Upper lobe of right lung (tissue), 1 donor: ENCODE measurements around the gene FOXJ3. TPM values are rescaled to one million over a fixed set of nuclear protein-coding genes. Genes with fewer than 3 reads are reported as not detected.

Source experiments
- ATAC-seq: fragments of 200-7000 bp; cut with Tn5 transposase; one replicate; pipeline ENCODE4 v1.9.1; 2020; ENCODE audit warnings: mild to moderate bottlenecking, moderate library complexity
- DNase-seq: peaks from one replicate; pipeline ENCODE4 v3.0.0-alpha.2; 2020
- H3K27ac ChIP-seq: fragments of 200-600 bp; one replicate; pipeline ENCODE4 v1.8.0; 2022
- H3K27me3 ChIP-seq: fragments of 200-600 bp; one replicate; pipeline ENCODE4 v1.8.0; 2022; ENCODE audit warnings: mild to moderate bottlenecking
- H3K36me3 ChIP-seq: fragments of 200-600 bp; one replicate; pipeline ENCODE4 v1.8.0; 2022
- H3K4me1 ChIP-seq: fragments of 200-600 bp; one replicate; pipeline ENCODE4 v1.8.0; 2022
- H3K4me3 ChIP-seq: fragments of 200-600 bp; one replicate; pipeline ENCODE4 v1.8.0; 2022; ENCODE audit warnings: mild to moderate bottlenecking
- H3K9me3 ChIP-seq: fragments of 200-600 bp; one replicate; pipeline ENCODE4 v1.8.0; 2022
- intact Hi-C: fragments of 100-400 bp; cut with DNase I; formaldehyde crosslinking; loops from one replicate; pipeline ENCODE4 v1.11.0; 2022
- total RNA-seq: library from RNA; stranded (reverse); fragmentation: NEBNext Ultra II Directional; extraction: Animal tissue kit (Norgen Biotek cat#: 25700); gene quantifications from one replicate; pipeline ENCODE4 v1.2.1, GENCODE V29; 2021
- TF ChIP-seq, protein P1 (sequence below): fragments of 200-600 bp; IDR thresholded peaks from one replicate; pipeline ENCODE4 v1.8.0; 2022; ENCODE audit warnings: antibody characterized with exemption
- donor health status: DM: no; HTN: yes; CAD: no; lungs with severe emphysema.

Gene FOXJ3
- total RNA-seq, 1 donor from 2014 or later, result 47.0 TPM

DNA sequence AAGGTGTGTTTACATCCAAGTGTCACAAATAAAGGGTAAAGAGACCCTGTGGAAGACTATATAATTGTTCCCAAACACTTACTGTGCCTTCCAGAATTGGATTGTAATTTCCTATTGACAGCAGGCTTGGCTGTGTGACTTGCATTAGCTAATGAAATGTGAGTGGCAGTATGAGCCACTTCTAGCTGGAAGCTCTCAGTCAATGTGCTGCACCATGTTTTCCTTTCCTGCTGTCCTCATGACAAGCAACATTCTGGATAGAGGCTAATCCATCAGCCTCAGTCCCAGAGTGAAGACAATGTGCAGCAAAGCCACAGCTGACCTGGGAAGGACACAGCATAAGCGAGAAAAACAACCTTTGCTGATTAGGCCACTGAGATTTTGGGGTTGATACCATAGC lies 5.9 kb upstream of the FOXJ3 start:
- Histone ChIP-seq H3K9me3 (no peaks in the 10 kb centered on the region), H3K27ac (no peak overlapping the region), H3K36me3 (no peaks in the 10 kb centered on the region), H3K4me3 (no peak overlapping the region), H3K4me1 (peaks cover 8% of the 10 kb centered on the region), H3K27me3 (no peaks in the 10 kb centered on the region)
- TF ChIP-seq, protein P1, sequence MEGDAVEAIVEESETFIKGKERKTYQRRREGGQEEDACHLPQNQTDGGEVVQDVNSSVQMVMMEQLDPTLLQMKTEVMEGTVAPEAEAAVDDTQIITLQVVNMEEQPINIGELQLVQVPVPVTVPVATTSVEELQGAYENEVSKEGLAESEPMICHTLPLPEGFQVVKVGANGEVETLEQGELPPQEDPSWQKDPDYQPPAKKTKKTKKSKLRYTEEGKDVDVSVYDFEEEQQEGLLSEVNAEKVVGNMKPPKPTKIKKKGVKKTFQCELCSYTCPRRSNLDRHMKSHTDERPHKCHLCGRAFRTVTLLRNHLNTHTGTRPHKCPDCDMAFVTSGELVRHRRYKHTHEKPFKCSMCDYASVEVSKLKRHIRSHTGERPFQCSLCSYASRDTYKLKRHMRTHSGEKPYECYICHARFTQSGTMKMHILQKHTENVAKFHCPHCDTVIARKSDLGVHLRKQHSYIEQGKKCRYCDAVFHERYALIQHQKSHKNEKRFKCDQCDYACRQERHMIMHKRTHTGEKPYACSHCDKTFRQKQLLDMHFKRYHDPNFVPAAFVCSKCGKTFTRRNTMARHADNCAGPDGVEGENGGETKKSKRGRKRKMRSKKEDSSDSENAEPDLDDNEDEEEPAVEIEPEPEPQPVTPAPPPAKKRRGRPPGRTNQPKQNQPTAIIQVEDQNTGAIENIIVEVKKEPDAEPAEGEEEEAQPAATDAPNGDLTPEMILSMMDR, result no peak
- no peak for DNase-seq
- intact Hi-C loops, result no loop called here
- no peak for ATAC-seq

DNA sequence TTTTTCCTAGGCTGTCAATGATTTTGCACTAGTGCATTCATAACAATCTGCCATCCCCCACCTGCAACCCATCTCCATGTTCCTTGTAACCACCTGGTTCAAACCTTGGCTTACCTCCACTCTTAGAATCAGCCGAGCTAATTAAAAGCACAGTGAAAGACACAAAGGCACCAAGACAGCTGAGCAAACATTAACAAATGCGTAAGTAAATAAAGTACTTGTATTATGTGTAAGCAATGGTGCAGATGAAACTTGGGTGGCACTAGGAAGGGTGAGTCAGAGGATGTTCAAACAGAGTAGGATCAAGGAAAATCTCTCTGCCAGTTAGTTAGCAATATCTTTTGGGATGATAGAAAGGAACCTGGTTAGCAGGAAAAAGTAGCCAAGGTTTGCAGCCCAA lies 5.1 kb upstream of the FOXJ3 start:
- peak; percentile 56 for ATAC-seq
- no peak overlapping the region for H3K4me3 ChIP-seq
- no peaks in the 10 kb centered on the region for H3K27me3 ChIP-seq
- no peaks in the 10 kb centered on the region for H3K9me3 ChIP-seq
- no peaks in the 10 kb centered on the region for H3K36me3 ChIP-seq
- intact Hi-C loops, result no loop called here
- peaks cover 11% of the 10 kb centered on the region for H3K4me1 ChIP-seq
- TF ChIP-seq, protein P1, result no peak
- DNase-seq, result no peak
- no peak overlapping the region for H3K27ac ChIP-seq

DNA sequence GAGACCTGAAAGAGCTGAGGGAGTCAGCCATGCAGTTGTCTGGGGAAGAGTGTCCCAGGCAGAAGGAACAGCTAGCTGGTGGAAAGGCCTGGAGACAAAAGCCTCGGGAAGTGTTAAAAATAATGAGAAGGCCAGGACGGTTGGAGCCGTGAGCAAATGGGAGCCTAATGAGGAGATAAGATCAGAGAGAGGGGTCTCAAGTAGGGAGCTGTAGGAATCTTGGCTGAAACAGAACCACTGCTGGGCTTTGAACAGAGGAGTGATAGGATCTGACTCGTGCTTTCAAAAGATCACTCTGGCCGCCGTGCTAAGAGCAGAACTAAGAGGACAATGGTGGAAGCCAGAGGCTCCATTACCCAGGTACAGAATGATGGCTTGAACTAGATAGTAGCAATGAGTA lies 1.9 kb upstream of the FOXJ3 start:
- TF ChIP-seq, protein P1, result no peak
- Histone ChIP-seq H3K36me3 (no peaks in the 10 kb centered on the region), H3K9me3 (no peaks in the 10 kb centered on the region), H3K4me3 (no peak overlapping the region), H3K27ac (peak overlapping the region; percentile 90), H3K4me1 (peaks cover 29% of the 10 kb centered on the region), H3K27me3 (no peaks in the 10 kb centered on the region)
- ATAC-seq (no peak), DNase-seq (no peak)
- intact Hi-C loops, result no loop called here

DNA sequence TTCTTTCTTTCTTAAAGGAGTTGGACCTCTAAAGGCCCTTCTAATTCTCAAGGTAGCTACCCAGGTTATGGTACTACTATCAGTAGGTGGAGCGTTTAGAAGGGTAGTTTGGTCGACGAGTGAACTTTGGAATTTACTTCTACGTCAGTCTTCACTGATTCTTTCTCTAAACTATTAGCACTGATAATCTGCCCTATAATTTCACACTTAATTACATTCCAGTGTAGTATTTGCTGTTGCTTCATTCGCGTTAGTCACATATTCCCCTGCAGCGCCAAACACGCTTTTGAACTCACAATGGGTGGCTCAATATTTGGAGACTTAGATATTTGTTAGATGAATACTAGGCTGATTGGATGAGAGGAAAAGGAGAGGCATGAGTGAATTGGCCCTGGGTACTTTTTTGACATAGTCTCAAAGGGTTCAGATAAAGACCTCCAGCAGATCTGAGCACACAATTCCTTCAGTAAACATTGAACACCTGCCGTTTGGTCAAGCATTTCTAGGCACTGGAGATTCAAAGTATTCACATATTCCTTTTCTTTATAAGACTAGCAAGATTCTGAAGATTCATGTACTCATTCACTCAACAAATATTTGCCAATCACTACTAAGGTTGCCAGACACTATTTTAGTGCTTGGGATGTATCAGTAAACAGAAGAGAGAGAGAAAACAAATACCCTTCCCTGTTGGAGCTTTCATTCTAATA lies 929 bp upstream of the FOXJ3 start:
- Histone ChIP-seq H3K9me3 (no peaks in the 10 kb centered on the region), H3K27ac (peak overlapping the region; percentile 90), H3K4me1 (peaks cover 29% of the 10 kb centered on the region), H3K36me3 (no peaks in the 10 kb centered on the region), H3K4me3 (peak overlapping the region; percentile 98), H3K27me3 (no peaks in the 10 kb centered on the region)
- peak; percentile 1 for ATAC-seq
- DNase-seq, result no peak
- TF ChIP-seq, protein P1, result no peak
- intact Hi-C loops, result no loop called here

DNA sequence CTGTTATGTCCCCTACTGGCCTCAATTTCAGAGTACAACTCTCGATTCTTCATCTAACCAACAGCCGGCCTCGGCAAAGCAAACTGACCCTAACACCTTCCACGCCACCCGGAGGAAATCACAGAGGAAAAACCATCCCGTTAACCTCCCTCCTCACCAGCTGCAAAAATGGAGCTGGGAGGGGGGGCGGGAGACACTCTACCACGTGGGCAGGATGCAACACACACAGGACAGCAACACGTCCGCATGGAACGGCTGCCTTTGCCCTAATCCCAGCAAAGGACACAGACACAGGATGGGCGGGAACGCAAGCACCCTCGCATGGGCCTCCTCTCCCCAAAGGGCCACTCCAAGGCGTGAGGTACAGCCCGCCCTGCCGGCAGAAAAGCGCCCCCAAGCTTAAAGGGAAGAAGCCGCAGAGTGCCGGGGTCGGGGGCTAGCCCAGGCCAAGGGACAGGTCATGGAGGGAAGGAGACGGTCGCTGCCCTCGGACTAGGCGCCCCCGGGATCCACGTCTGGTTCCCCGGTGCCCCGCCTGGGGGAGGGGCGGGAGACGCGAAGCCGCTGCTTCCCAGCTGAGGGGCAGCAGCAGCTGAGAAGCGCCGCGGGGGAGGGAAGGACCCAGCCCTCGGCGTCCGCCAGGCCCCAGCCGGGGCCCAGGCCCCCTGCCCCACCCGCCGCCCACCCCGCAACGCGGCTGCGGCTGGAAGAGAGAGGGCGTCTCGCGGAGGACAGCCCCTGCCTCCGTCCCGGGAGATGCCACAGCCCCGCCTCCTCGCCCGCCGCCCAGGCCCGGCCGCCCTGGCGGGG lies 590 bp downstream of the FOXJ3 start:
- Histone ChIP-seq H3K4me1 (peaks cover 26% of the 10 kb centered on the region), H3K36me3 (no peaks in the 10 kb centered on the region), H3K9me3 (no peaks in the 10 kb centered on the region), H3K27ac (peak overlapping the region; percentile 90), H3K4me3 (peak overlapping the region; percentile 98), H3K27me3 (no peaks in the 10 kb centered on the region)
- intact Hi-C loops, result no loop called here
- DNase-seq, result no peak
- ATAC-seq, result peak; percentile 69
- TF ChIP-seq, protein P1, result no peak
